Endothelial cell of umbilical vein (primary cell): Measurements from ENCODE around the gene N4BP2L1. TPM values are rescaled to one million over a fixed set of nuclear protein-coding genes. Genes with fewer than 3 reads are reported as not detected.

ENCODE experiments used
- BruUV-seq: library from RNA; stranded (reverse); fragments of 400-500 nt; replicated peaks from 2 replicates; lab custom pipeline; 2021; lab: Mats Ljungman, UMichigan
- CTCF ChIA-PET: fragments of 300-600, 350-600 bp; sonication (Branson Sonifier 250); formaldehyde crosslinking; loops from one replicate; lab custom pipeline; 2021; ENCODE audit warnings: antibody characterized with exemption, inconsistent platforms; lab: Charles Lee
- POLR2A ChIA-PET: fragments of 300-600, 350-600 bp; sonication (Branson Sonifier 250); formaldehyde crosslinking; loops from one replicate; lab custom pipeline; 2021; ENCODE audit warnings: antibody characterized with exemption, inconsistent platforms; lab: Charles Lee
- DNase-seq: peaks from one replicate; pipeline ENCODE4 v3.0.0-alpha.2; 2011; ENCODE audit warnings: low read depth, low spot score
- FAIRE-seq: peaks from 2 replicates; lab custom pipeline; 2011; peaks lifted over from hg19 to GRCh38; lab: Jason Lieb, UNC
- H2AFZ ChIP-seq: 2 replicates; pipeline ENCODE4 v1.6.0; 2012; ENCODE audit warnings: low read depth, low read length, control low read depth, inconsistent platforms
- H3K27ac ChIP-seq: 2 replicates; pipeline ENCODE4 v1.5.1; 2011; ENCODE audit warnings: low read depth, mild to moderate bottlenecking, control low read depth, low read length, moderate library complexity; ENCODE audit not compliant: insufficient read depth
- H3K27me3 ChIP-seq, 2 experiments: 2 replicates each; pipeline versions ENCODE4 v1.6.0 to v1.6.1; 2011; ENCODE audit warnings: low read length in 2 of 2, mixed read lengths in 1 of 2; ENCODE audit not compliant: control insufficient read depth in 2 of 2, insufficient read depth in 2 of 2
- H3K36me3 ChIP-seq, 2 experiments: 2 replicates in 1 of 2; 3 replicates in 1 of 2; pipeline ENCODE4 v1.5.1; 2011; ENCODE audit warnings: low read length in 2 of 2, mild to moderate bottlenecking in 1 of 2, moderate library complexity in 1 of 2; ENCODE audit not compliant: control insufficient read depth in 2 of 2, insufficient read depth in 2 of 2; ENCODE audit errors: extremely low read depth in 1 of 2
- H3K4me1 ChIP-seq: 3 replicates; pipeline ENCODE4 v1.5.1; 2011; ENCODE audit warnings: mild to moderate bottlenecking, low read length; ENCODE audit not compliant: control insufficient read depth, insufficient read depth; ENCODE audit errors: extremely low read depth
- H3K4me2 ChIP-seq: 2 replicates; pipeline ENCODE4 v1.6.1; 2011; ENCODE audit warnings: low read length, control low read depth, mixed read lengths; ENCODE audit not compliant: insufficient read depth
- H3K4me3 ChIP-seq, 3 experiments: fragments of 200-600 bp in 1 of 3; sonication (generic), shearing (Covaris generic) in 1 of 3; replicated peaks in 1 of 3; 2 replicates each; pipeline ENCODE4 v1.5.1; 2011 to 2016; ENCODE audit warnings: control low read depth in 3 of 3, low read length in 3 of 3, mild to moderate bottlenecking in 2 of 3, inconsistent platforms in 1 of 3, low read depth in 1 of 3, moderate library complexity in 1 of 3; ENCODE audit not compliant: insufficient read depth in 1 of 3
- H3K79me2 ChIP-seq: 2 replicates; pipeline ENCODE4 v1.6.0; 2012; ENCODE audit warnings: low read length, inconsistent platforms; ENCODE audit not compliant: control insufficient read depth, insufficient read depth
- H3K9ac ChIP-seq: replicated peaks from 2 replicates; pipeline ENCODE3; 2011; ENCODE audit warnings: low read length, control low read depth; ENCODE audit not compliant: insufficient read depth; ENCODE audit errors: extremely low read depth
- H3K9me1 ChIP-seq: replicated peaks from 3 replicates; pipeline ENCODE4 v1.6.0; 2011; ENCODE audit warnings: mild to moderate bottlenecking, low read length; ENCODE audit not compliant: control insufficient read depth, insufficient read depth; ENCODE audit errors: extremely low read depth
- H3K9me3 ChIP-seq: replicated peaks from 2 replicates; pipeline ENCODE4 v1.5.1; 2012; ENCODE audit warnings: low read length, inconsistent platforms; ENCODE audit not compliant: control insufficient read depth, insufficient read depth
- H4K20me1 ChIP-seq: replicated peaks from 2 replicates; pipeline ENCODE3; 2011; ENCODE audit warnings: mild to moderate bottlenecking, low read length; ENCODE audit not compliant: control insufficient read depth, insufficient read depth; ENCODE audit errors: extremely low read depth
- CTCF ChIP-seq, 2 donors: IDR thresholded peaks; 1 replicate in 1 of 2; 2 replicates in 1 of 2; pipeline ENCODE4 v1.5.1; 2011; ENCODE audit warnings: low read length in 2 of 2, mild to moderate bottlenecking in 2 of 2, moderate library complexity in 2 of 2, control low read depth in 1 of 2, inconsistent platforms in 1 of 2, low read depth in 1 of 2; ENCODE audit not compliant: insufficient read depth in 1 of 2; ENCODE audit errors: extremely low read depth in 1 of 2
- EZH2 ChIP-seq: IDR thresholded peaks from 2 replicates; pipeline ENCODE4 v1.6.1; 2012; ENCODE audit warnings: borderline replicate concordance, low read depth, mild to moderate bottlenecking, moderate library complexity, low read length, inconsistent platforms; ENCODE audit not compliant: severe bottlenecking
- FOS ChIP-seq: IDR thresholded peaks from 2 replicates; pipeline ENCODE4 v1.6.1; 2011; ENCODE audit warnings: mild to moderate bottlenecking, low read length, moderate library complexity, borderline replicate concordance; ENCODE audit not compliant: insufficient read depth
- GATA2 ChIP-seq: IDR thresholded peaks from 2 replicates; pipeline ENCODE4 v1.7.0; 2011; ENCODE audit warnings: low read depth, mild to moderate bottlenecking, moderate library complexity, mixed read lengths, low read length; ENCODE audit not compliant: insufficient read length, insufficient read depth
- JUN ChIP-seq: IDR thresholded peaks from 2 replicates; pipeline ENCODE4 v1.6.1; 2011; ENCODE audit warnings: borderline replicate concordance, low read depth; ENCODE audit not compliant: insufficient read length, insufficient read depth
- MAX ChIP-seq: IDR thresholded peaks from 2 replicates; pipeline ENCODE4 v1.6.1; 2011; ENCODE audit not compliant: insufficient read depth, insufficient read length
- MYC ChIP-seq: IDR thresholded peaks from one replicate; pipeline ENCODE4 v1.6.1; 2011; ENCODE audit warnings: mild to moderate bottlenecking, low read depth, low read length
- POLR2A ChIP-seq: IDR thresholded peaks from 2 replicates; pipeline ENCODE4 v1.6.1; 2012; ENCODE audit warnings: low read depth, mild to moderate bottlenecking, control low read depth, low read length
- POLR2AphosphoS5 ChIP-seq: IDR thresholded peaks from 2 replicates; pipeline ENCODE4 v1.6.1; 2012; ENCODE audit warnings: low read depth, mild to moderate bottlenecking, control low read depth, low read length, moderate library complexity; ENCODE audit not compliant: insufficient read depth
- dilution Hi-C: fragments of 300-500 bp; cut with MboI; formaldehyde crosslinking; loops from one replicate; pipeline ENCODE4 v1.15.0; 2019; ENCODE audit warnings: low sequenced_read_pairs; ENCODE audit not compliant: extremely low pct_ligation_motif_present
- intact Hi-C: fragments of 100-400 bp; cut with micrococcal nuclease; formaldehyde crosslinking; loops from one replicate; pipeline ENCODE4 v1.10.0; 2022
- polyA plus RNA-seq, 4 experiments: library from polyadenylated mRNA; depleted of rRNA in 3 of 4; stranded (reverse) in 3 of 4; unstranded in 1 of 4; fragments of >200 nt; gene quantifications; 2 replicates each; pipeline versions ENCODE4 v1.2.1 to v1.2.3, GENCODE V29; 2011 to 2012; ENCODE audit warnings: missing spikeins in 1 of 4
- total RNA-seq: library from RNA; stranded (reverse); gene quantifications from 2 replicates; pipeline ENCODE4 v1.2.3, GENCODE V29; 2021

The N4BP2L1 gene
- total and polyA plus RNA-seq, 2 donors (not counting 3 experiments of a cell fraction or from before 2014, with no cell fraction given), result 1.1 to 2.1 TPM

GRCh38 chr13:32384702-32385101, 43.2 kb downstream of the N4BP2L1 start:
- Histone ChIP-seq H2AFZ (no peak overlapping the region), H3K4me2 (no peak overlapping the region), H3K79me2 (no peaks in the 10 kb centered on the region), H3K36me3 (peaks cover 0 to 5% of the 10 kb centered on the region in 2 experiments), H3K9ac (no peak overlapping the region), H3K9me1 (no peaks in the 10 kb centered on the region), H3K27me3 (no peaks in the 10 kb centered on the region), H3K4me1 (peaks cover 2% of the 10 kb centered on the region), H3K4me3 (no peak overlapping the region), H4K20me1 (no peaks in the 10 kb centered on the region), H3K27ac (no peak overlapping the region), H3K9me3 (no peaks in the 10 kb centered on the region)
- FAIRE-seq (no peak), DNase-seq (no peak)
- BruUV-seq, result no TSS peak
- TF ChIP-seq CTCF (IDR thresholded peaks at IDR 0.05; ENCODE audit: extremely low read depth in 1 of 2, insufficient read depth in 1 of 2, low read depth in 1 of 2, low read length in 2 of 2) (no peak), MAX (no peak), MYC (no peak), EZH2 (no peak), POLR2AphosphoS5 (no peak), GATA2 (no peak), FOS (no peak), POLR2A (no peak), JUN (no peak)
- intact Hi-C loops (no loop called here), dilution Hi-C loops (no loop called here)
- CTCF ChIA-PET, result no interaction called here
- POLR2A ChIA-PET, result no interaction called here
